Calu3 (cell line): Measurements from ENCODE around the gene DOCK10. TPM values are rescaled to one million over a fixed set of nuclear protein-coding genes. Genes with fewer than 3 reads are reported as not detected.

Source experiments
- BruUV-seq: library from RNA; stranded (reverse); fragments of 400-500 nt; replicated peaks from 2 replicates; lab custom pipeline; 2021; lab: Mats Ljungman, UMichigan
- CTCF ChIA-PET: fragments of 300-600 bp; sonication (Branson Sonifier 250); formaldehyde crosslinking; loops from one replicate; lab custom pipeline; 2022; ENCODE audit warnings: antibody characterized with exemption; lab: Charles Lee
- DNase-seq: peaks from one replicate; pipeline ENCODE4 v3.0.0; 2022
- H3K27ac Mint-ChIP-seq: one replicate; pipeline ENCODE4 v1.8.0; 2022; ENCODE audit warnings: mixed read lengths; ENCODE audit not compliant: unreplicated experiment
- H3K27me3 Mint-ChIP-seq: one replicate; pipeline ENCODE4 v1.8.0; 2022; ENCODE audit warnings: mixed read lengths; ENCODE audit not compliant: unreplicated experiment
- H3K36me3 Mint-ChIP-seq: one replicate; pipeline ENCODE4 v1.8.0; 2022; ENCODE audit warnings: mild to moderate bottlenecking, moderate library complexity, mixed read lengths; ENCODE audit not compliant: insufficient read depth, unreplicated experiment
- H3K4me1 Mint-ChIP-seq: one replicate; pipeline ENCODE4 v1.8.0; 2022; ENCODE audit warnings: mild to moderate bottlenecking, low read depth, mixed read lengths; ENCODE audit not compliant: unreplicated experiment
- H3K4me3 Mint-ChIP-seq: one replicate; pipeline ENCODE4 v1.8.0; 2022; ENCODE audit warnings: mild to moderate bottlenecking, low read depth, moderate library complexity, mixed read lengths; ENCODE audit not compliant: unreplicated experiment
- H3K9me3 Mint-ChIP-seq: one replicate; pipeline ENCODE4 v1.8.0; 2022; ENCODE audit warnings: low read depth, mixed read lengths; ENCODE audit not compliant: unreplicated experiment
- CTCF ChIP-seq: fragments of 200-600 bp; IDR thresholded peaks from one replicate; pipeline ENCODE4 v1.8.0; 2022; ENCODE audit warnings: antibody characterized with exemption; ENCODE audit not compliant: unreplicated experiment
- intact Hi-C: fragments of 100-400 bp; cut with micrococcal nuclease; formaldehyde crosslinking; loops from one replicate; pipeline ENCODE4 v1.10.0; 2022; ENCODE audit not compliant: unreplicated experiment
- total RNA-seq: library from RNA; stranded (reverse); gene quantifications from 2 replicates; pipeline ENCODE4 v1.2.3, GENCODE V29; 2022

DOCK10 gene
- total RNA-seq, 1 experiment from 2014 or later, result 11.9 TPM

- CTCF ChIA-PET, result interaction anchor here (0.7 to 0.8 kb wide), 2 partner anchors 9 to 25 kb away, joined by 4 to 5 read pairs; no protein-coding TSS in a partner anchor
- H3K4me3 Mint-ChIP-seq, result no peak overlapping the region
- peaks cover 10% of the 10 kb centered on the region for H3K9me3 Mint-ChIP-seq
- H3K36me3 Mint-ChIP-seq, result no peaks in the 10 kb centered on the region
- TF ChIP-seq CTCF, result no peak
- BruUV-seq, result no TSS peak
- H3K4me1 Mint-ChIP-seq, result no peaks in the 10 kb centered on the region
- intact Hi-C loops, result no loop called here
- no peak overlapping the region for H3K27ac Mint-ChIP-seq
- no peak for DNase-seq
- no peaks in the 10 kb centered on the region for H3K27me3 Mint-ChIP-seq
Measured at GRCh38 chr2:224870341-224870740, 171.9 kb downstream of the DOCK10 start.

- no peak for TF ChIP-seq CTCF
- CTCF ChIA-PET, result interaction anchor here (0.7 to 0.8 kb wide), 2 partner anchors 8 to 25 kb away, joined by 4 to 5 read pairs; no protein-coding TSS in a partner anchor
- Mint-ChIP-seq H3K27me3 (no peaks in the 10 kb centered on the region), H3K36me3 (no peaks in the 10 kb centered on the region), H3K4me1 (no peaks in the 10 kb centered on the region), H3K27ac (no peak overlapping the region), H3K4me3 (no peak overlapping the region), H3K9me3 (peaks cover 10% of the 10 kb centered on the region)
- DNase-seq, result no peak
- intact Hi-C loops, result no loop called here
- BruUV-seq, result no TSS peak
Measured at GRCh38 chr2:224869601-224870233, 172.6 kb downstream of the DOCK10 start.

- no peak overlapping the region for H3K4me3 Mint-ChIP-seq
- H3K27ac Mint-ChIP-seq, result no peak overlapping the region
- intact Hi-C loops, result no loop called here
- CTCF ChIA-PET, result no interaction called here
- BruUV-seq, result no TSS peak
- no peaks in the 10 kb centered on the region for H3K4me1 Mint-ChIP-seq
- H3K36me3 Mint-ChIP-seq, result no peaks in the 10 kb centered on the region
- peaks cover 5% of the 10 kb centered on the region for H3K9me3 Mint-ChIP-seq
- DNase-seq, result no peak
- no peak for TF ChIP-seq CTCF
- H3K27me3 Mint-ChIP-seq, result no peaks in the 10 kb centered on the region
Measured at GRCh38 chr2:224865016-224865415, 177.3 kb downstream of the DOCK10 start.

GRCh38 chr2:224861266-224861665 lies 181.0 kb downstream of the DOCK10 start:
- Mint-ChIP-seq H3K4me3 (no peak overlapping the region), H3K9me3 (no peaks in the 10 kb centered on the region), H3K27ac (no peak overlapping the region), H3K36me3 (no peaks in the 10 kb centered on the region), H3K27me3 (no peaks in the 10 kb centered on the region), H3K4me1 (no peaks in the 10 kb centered on the region)
- TF ChIP-seq CTCF, result no peak
- DNase-seq, result no peak
- no TSS peak for BruUV-seq
- CTCF ChIA-PET, result interaction anchor here (0.5 kb wide), 1 partner anchor 9 kb away, joined by 5 read pairs; no protein-coding TSS in a partner anchor
- intact Hi-C loops, result no loop called here
